HepG2 (cell line): Measurements from ENCODE around the gene ZNF33A. TPM values are rescaled to one million over a fixed set of nuclear protein-coding genes. Genes with fewer than 3 reads are reported as not detected.

Experiments used
- BRCA1 ChIP-seq: sonication (generic); formaldehyde crosslinking; IDR thresholded peaks from 2 replicates; pipeline ENCODE4 v1.4.0; 2020; ENCODE audit warnings: missing genetic modification reagents
- FOSL2 ChIP-seq: sonication (generic); formaldehyde crosslinking; IDR thresholded peaks from 2 replicates; pipeline ENCODE4 v1.4.0; 2020; ENCODE audit warnings: missing genetic modification reagents
- KMT2B ChIP-seq: IDR thresholded peaks from 2 replicates; pipeline ENCODE4 v1.6.1; 2016; ENCODE audit warnings: missing genetic modification reagents, missing compliant biosample characterization
- MAFG ChIP-seq: sonication (generic); formaldehyde crosslinking; IDR thresholded peaks from 2 replicates; pipeline ENCODE4 v1.5.1; 2020; ENCODE audit warnings: mild to moderate bottlenecking, missing genetic modification reagents
- MZF1 ChIP-seq: sonication (generic); formaldehyde crosslinking; IDR thresholded peaks from 2 replicates; pipeline ENCODE4 v1.8.1; 2023; ENCODE audit warnings: mild to moderate bottlenecking, missing genetic modification reagents, borderline replicate concordance
- NFRKB ChIP-seq: fragments of 450-650 bp; IDR thresholded peaks from 2 replicates; pipeline ENCODE4 v1.6.1; 2017
- PAWR ChIP-seq: sonication (generic); formaldehyde crosslinking; IDR thresholded peaks from 2 replicates; pipeline ENCODE4 v1.4.0; 2020; ENCODE audit warnings: missing genetic modification reagents, mild to moderate bottlenecking, borderline replicate concordance
- POLR2AphosphoS5 ChIP-seq: IDR thresholded peaks from 2 replicates; pipeline ENCODE4 v1.6.1; 2012; ENCODE audit warnings: low read depth, low read length
- RAD51 ChIP-seq: fragments of 450-650 bp; IDR thresholded peaks from 2 replicates; pipeline ENCODE4 v1.6.1; 2016; ENCODE audit warnings: borderline replicate concordance
- SP1 ChIP-seq, 2 experiments: fragments of 450-650 bp in 1 of 2; sonication (generic) in 1 of 2; formaldehyde crosslinking in 1 of 2; IDR thresholded peaks; 2 replicates each; pipeline versions ENCODE4 v1.4.0 to v1.6.1; 2016 to 2020; ENCODE audit warnings: missing genetic modification reagents in 1 of 2
- ZKSCAN1 ChIP-seq: fragments of 150-350 bp; IDR thresholded peaks from 2 replicates; pipeline ENCODE4 v1.6.1; 2014; ENCODE audit warnings: low read length
- ZNF230 ChIP-seq: sonication (generic); formaldehyde crosslinking; IDR thresholded peaks from 2 replicates; pipeline ENCODE4 v1.4.0; 2020; ENCODE audit warnings: mild to moderate bottlenecking, missing genetic modification reagents
- ZNF234 ChIP-seq: sonication (generic); formaldehyde crosslinking; conservative IDR thresholded peaks from 2 replicates; pipeline ENCODE4 v1.5.1; 2020; ENCODE audit warnings: mild to moderate bottlenecking, missing genetic modification reagents
- ZNF296 ChIP-seq: sonication (generic); formaldehyde crosslinking; conservative IDR thresholded peaks from 2 replicates; pipeline ENCODE4 v1.5.0; 2020; ENCODE audit warnings: mild to moderate bottlenecking, missing genetic modification reagents
- ZNF546 ChIP-seq: sonication (generic); formaldehyde crosslinking; conservative IDR thresholded peaks from 2 replicates; pipeline ENCODE4 v1.8.1; 2023; ENCODE audit warnings: mild to moderate bottlenecking, missing genetic modification reagents
- ZNF672 ChIP-seq: sonication (generic); formaldehyde crosslinking; IDR thresholded peaks from 2 replicates; pipeline ENCODE4 v1.8.1; 2022; ENCODE audit warnings: missing genetic modification reagents
- ZNF746 ChIP-seq: sonication (generic); formaldehyde crosslinking; IDR thresholded peaks from 2 replicates; pipeline ENCODE4 v1.8.0; 2022; ENCODE audit warnings: mild to moderate bottlenecking, missing genetic modification reagents
- ZNF83 ChIP-seq: sonication (generic); formaldehyde crosslinking; IDR thresholded peaks from 2 replicates; pipeline ENCODE4 v1.4.0; 2020; ENCODE audit warnings: missing genetic modification reagents, mild to moderate bottlenecking, borderline replicate concordance
- polyA plus RNA-seq, 8 experiments: library from polyadenylated mRNA; depleted of rRNA in 3 of 8; stranded (reverse) in 7 of 8; unstranded in 1 of 8; fragments of >200 nt; fragmentation: Illumina TruSeq in 4 of 8; extraction: Trizol in 4 of 8; gene quantifications; 2 replicates each; pipeline versions ENCODE4 v1.2.1 to v1.2.3, GENCODE V29; 2011 to 2016; ENCODE audit warnings: low read depth in 4 of 8, missing spikeins in 1 of 8, mixed read lengths in 1 of 8; ENCODE audit not compliant: insufficient read depth in 1 of 8
- total RNA-seq, 5 experiments: library from RNA; depleted of rRNA; stranded (reverse); fragments of >200 nt; fragmentation: Illumina TruSeq; extraction: Trizol; gene quantifications; 2 replicates each; pipeline ENCODE4 v1.2.3, GENCODE V29; 2016; ENCODE audit warnings: low read depth in 1 of 5
- TF ChIP-seq, protein P1 (sequence below): IDR thresholded peaks from 2 replicates; pipeline ENCODE4 v1.6.1; 2012; ENCODE audit warnings: inconsistent platforms
- TF ChIP-seq, protein P2 (sequence below): sonication (generic); formaldehyde crosslinking; conservative IDR thresholded peaks from 2 replicates; pipeline ENCODE4 v1.8.1; 2023; ENCODE audit warnings: missing genetic modification reagents
- TF ChIP-seq, protein P3 (sequence below): sonication (generic); formaldehyde crosslinking; conservative IDR thresholded peaks from 2 replicates; pipeline ENCODE4 v1.4.0; 2020; ENCODE audit warnings: missing genetic modification reagents
- TF ChIP-seq, protein P4 (sequence below): sonication (generic); formaldehyde crosslinking; IDR thresholded peaks from 2 replicates; pipeline ENCODE4 v1.8.1; 2023; ENCODE audit warnings: mild to moderate bottlenecking, inconsistent platforms, moderate library complexity, missing genetic modification reagents, borderline replicate concordance
- TF ChIP-seq, protein P5 (sequence below): sonication (generic); formaldehyde crosslinking; IDR thresholded peaks from 2 replicates; pipeline ENCODE4 v1.5.0; 2020; ENCODE audit warnings: missing genetic modification reagents
- TF ChIP-seq, protein P6 (sequence below): sonication (generic); formaldehyde crosslinking; IDR thresholded peaks from 2 replicates; pipeline ENCODE4 v1.5.0; 2020; ENCODE audit warnings: missing genetic modification reagents, mild to moderate bottlenecking, borderline replicate concordance

ZNF33A gene
- total and polyA plus RNA-seq, 2 of the 13 experiments (the other 11 are each of a cell fraction or from before 2014, with no cell fraction given): 13.1 to 22.5 TPM

DNA sequence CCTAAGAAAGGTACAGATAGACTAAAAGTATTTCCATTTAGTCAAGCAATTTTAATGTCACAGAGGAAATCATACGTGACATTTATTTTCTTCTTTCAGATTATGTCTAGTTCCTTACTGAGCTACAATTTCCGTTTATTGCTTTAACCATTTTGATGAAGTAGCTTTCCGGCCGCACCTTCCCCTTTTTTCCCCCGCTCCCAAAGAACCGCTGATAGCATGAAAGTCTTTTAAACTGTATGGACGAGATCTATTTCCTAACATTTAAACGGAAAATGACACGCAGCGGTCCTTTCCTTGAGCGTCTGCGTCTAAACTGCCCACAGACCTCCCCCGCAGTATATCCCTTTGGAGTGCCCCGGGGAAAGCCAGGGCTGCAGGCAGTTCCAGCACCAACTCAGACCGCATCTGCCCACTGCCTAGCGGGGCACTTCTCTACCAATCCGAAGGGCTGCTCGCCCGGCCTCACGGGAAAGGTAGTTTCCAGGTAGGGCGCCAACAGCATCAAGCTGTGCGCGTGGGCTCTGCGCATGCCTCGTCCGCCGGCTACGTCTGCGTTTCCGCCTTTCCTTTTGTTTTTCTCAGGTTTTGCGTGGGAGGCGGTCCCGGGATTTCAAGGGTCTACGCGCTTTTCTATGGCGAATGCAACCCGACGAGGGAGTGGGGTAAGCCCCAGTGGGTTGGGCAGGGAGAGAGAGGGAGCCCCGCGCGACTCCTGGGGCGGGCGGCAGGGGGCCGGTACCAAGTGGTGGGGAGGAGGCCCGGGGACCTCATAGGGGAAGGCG, at the start of gene ZNF33A (continued):
- TF ChIP-seq, protein P1, sequence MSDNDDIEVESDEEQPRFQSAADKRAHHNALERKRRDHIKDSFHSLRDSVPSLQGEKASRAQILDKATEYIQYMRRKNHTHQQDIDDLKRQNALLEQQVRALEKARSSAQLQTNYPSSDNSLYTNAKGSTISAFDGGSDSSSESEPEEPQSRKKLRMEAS: no peak
- TF ChIP-seq RAD51 (no peak), BRCA1 (CRISPR knock-in tag) (peak; percentile 69; the same call in 1 of the 2 replicates), ZKSCAN1 (no peak), NFRKB (no peak), ZNF230 (CRISPR knock-in tag) (no peak), ZNF746 (CRISPR knock-in tag) (no peak), ZNF234 (CRISPR knock-in tag) (no peak), KMT2B (CRISPR knock-in tag) (no peak; the same call in 1 of the 2 replicates), POLR2AphosphoS5 (peak; percentile 84), MZF1 (no peak), MAFG (CRISPR knock-in tag) (no peak), FOSL2 (CRISPR knock-in tag) (no peak), ZNF672 (CRISPR knock-in tag) (no peak), SP1 (IDR thresholded peaks at IDR 0.05) (no peak), SP1 (CRISPR knock-in tag; IDR thresholded peaks at IDR 0.05) (no peak; the same call in 1 of the 2 replicates), ZNF296 (CRISPR knock-in tag) (no peak), ZNF83 (CRISPR knock-in tag) (no peak), ZNF546 (no peak), PAWR (CRISPR knock-in tag) (no peak)
- TF ChIP-seq, protein P2, sequence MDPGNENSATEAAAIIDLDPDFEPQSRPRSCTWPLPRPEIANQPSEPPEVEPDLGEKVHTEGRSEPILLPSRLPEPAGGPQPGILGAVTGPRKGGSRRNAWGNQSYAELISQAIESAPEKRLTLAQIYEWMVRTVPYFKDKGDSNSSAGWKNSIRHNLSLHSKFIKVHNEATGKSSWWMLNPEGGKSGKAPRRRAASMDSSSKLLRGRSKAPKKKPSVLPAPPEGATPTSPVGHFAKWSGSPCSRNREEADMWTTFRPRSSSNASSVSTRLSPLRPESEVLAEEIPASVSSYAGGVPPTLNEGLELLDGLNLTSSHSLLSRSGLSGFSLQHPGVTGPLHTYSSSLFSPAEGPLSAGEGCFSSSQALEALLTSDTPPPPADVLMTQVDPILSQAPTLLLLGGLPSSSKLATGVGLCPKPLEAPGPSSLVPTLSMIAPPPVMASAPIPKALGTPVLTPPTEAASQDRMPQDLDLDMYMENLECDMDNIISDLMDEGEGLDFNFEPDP (CRISPR knock-in tag): no peak
- TF ChIP-seq, protein P3, sequence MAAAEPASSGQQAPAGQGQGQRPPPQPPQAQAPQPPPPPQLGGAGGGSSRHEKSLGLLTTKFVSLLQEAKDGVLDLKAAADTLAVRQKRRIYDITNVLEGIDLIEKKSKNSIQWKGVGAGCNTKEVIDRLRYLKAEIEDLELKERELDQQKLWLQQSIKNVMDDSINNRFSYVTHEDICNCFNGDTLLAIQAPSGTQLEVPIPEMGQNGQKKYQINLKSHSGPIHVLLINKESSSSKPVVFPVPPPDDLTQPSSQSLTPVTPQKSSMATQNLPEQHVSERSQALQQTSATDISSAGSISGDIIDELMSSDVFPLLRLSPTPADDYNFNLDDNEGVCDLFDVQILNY: peak; percentile 79
- TF ChIP-seq, protein P4, sequence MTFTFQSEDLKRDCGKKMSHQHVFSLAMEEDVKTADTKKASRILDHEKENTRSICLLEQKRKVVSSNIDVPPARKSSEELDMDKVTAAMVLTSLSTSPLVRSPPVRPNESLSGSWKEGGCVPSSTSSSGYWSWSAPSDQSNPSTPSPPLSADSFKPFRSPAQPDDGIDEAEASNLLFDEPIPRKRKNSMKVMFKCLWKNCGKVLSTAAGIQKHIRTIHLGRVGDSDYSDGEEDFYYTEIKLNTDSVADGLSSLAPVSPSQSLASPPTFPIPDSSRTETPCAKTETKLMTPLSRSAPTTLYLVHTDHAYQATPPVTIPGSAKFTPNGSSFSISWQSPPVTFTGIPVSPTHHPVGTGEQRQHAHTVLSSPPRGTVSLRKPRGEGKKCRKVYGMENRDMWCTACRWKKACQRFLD (CRISPR knock-in tag): no peak
- TF ChIP-seq, protein P5, sequence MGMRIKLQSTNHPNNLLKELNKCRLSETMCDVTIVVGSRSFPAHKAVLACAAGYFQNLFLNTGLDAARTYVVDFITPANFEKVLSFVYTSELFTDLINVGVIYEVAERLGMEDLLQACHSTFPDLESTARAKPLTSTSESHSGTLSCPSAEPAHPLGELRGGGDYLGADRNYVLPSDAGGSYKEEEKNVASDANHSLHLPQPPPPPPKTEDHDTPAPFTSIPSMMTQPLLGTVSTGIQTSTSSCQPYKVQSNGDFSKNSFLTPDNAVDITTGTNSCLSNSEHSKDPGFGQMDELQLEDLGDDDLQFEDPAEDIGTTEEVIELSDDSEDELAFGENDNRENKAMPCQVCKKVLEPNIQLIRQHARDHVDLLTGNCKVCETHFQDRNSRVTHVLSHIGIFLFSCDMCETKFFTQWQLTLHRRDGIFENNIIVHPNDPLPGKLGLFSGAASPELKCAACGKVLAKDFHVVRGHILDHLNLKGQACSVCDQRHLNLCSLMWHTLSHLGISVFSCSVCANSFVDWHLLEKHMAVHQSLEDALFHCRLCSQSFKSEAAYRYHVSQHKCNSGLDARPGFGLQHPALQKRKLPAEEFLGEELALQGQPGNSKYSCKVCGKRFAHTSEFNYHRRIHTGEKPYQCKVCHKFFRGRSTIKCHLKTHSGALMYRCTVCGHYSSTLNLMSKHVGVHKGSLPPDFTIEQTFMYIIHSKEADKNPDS (CRISPR knock-in tag): no peak
- TF ChIP-seq, protein P6, sequence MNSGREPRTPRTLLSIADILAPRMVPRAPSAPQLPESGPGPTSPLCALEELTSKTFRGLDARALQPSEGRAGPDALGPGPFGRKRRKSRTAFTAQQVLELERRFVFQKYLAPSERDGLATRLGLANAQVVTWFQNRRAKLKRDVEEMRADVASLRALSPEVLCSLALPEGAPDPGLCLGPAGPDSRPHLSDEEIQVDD: no peak
